H1 (cell line): ENCODE results near the gene L3MBTL4. TPM values are rescaled to one million over a fixed set of nuclear protein-coding genes. Genes with fewer than 3 reads are reported as not detected.

Experiments
- CTCF ChIA-PET: fragments of 300-600 bp; sonication (Branson Sonifier 250); formaldehyde crosslinking; loops from one replicate; lab custom pipeline; 2021; ENCODE audit not compliant: partially characterized antibody; lab: Charles Lee
- POLR2A ChIA-PET: fragments of 300-600 bp; sonication (Branson Sonifier 250); formaldehyde crosslinking; loops from one replicate; lab custom pipeline; 2021; ENCODE audit warnings: inconsistent platforms; ENCODE audit not compliant: partially characterized antibody; lab: Charles Lee
- DNase-seq, 2 experiments: peaks; one replicate each; pipeline versions ENCODE4 v3.0.0 to v3.0.0-alpha.2; 2010 to 2022; ENCODE audit warnings: low spot score in 2 of 2, low read depth in 1 of 2, mixed read lengths in 1 of 2
- FAIRE-seq: peaks from 2 replicates; lab custom pipeline; 2011; peaks lifted over from hg19 to GRCh38; lab: Jason Lieb, UNC
- H2AFZ ChIP-seq: 2 replicates; pipeline ENCODE4 v1.8.1; 2012; ENCODE audit warnings: low read length, inconsistent platforms
- H2AK5ac ChIP-seq: 2 replicates; pipeline ENCODE4 v1.6.1; 2013; ENCODE audit warnings: low read depth, low read length
- H2BK120ac ChIP-seq: replicated peaks from 2 replicates; pipeline ENCODE3; 2013; ENCODE audit warnings: low read depth, low read length, inconsistent platforms
- H2BK12ac ChIP-seq: 2 replicates; pipeline ENCODE4 v1.6.1; 2013; ENCODE audit warnings: low read depth, low read length
- H2BK15ac ChIP-seq: 2 replicates; pipeline ENCODE4 v1.6.1; 2013; ENCODE audit warnings: low read length
- H2BK20ac ChIP-seq: 2 replicates; pipeline ENCODE4 v1.6.1; 2013; ENCODE audit warnings: low read length
- H2BK5ac ChIP-seq: 2 replicates; pipeline ENCODE4 v1.6.1; 2013; ENCODE audit warnings: low read depth, low read length
- H3K14ac ChIP-seq: 2 replicates; pipeline ENCODE4 v1.6.1; 2013; ENCODE audit warnings: inconsistent platforms; ENCODE audit not compliant: insufficient read length
- H3K18ac ChIP-seq: 2 replicates; pipeline ENCODE4 v1.6.1; 2013; ENCODE audit warnings: low read length; ENCODE audit errors: extremely low read depth
- H3K23ac ChIP-seq: 2 replicates; pipeline ENCODE4 v1.6.1; 2013; ENCODE audit warnings: inconsistent platforms; ENCODE audit not compliant: insufficient read length
- H3K23me2 ChIP-seq: 2 replicates; pipeline ENCODE4 v1.6.1; 2013; ENCODE audit warnings: low read depth, low read length
- H3K27ac ChIP-seq: 2 replicates; pipeline ENCODE4 v1.6.1; 2011; ENCODE audit warnings: low read depth, low read length, inconsistent platforms
- H3K27me3 ChIP-seq, 4 experiments: replicated peaks in 1 of 4; 1 replicate in 1 of 4; 2 replicates in 3 of 4; pipeline versions ENCODE4 v1.6.1 to v1.8.1; 2011 to 2013; ENCODE audit warnings: low read length in 3 of 4, mild to moderate bottlenecking in 3 of 4, inconsistent platforms in 2 of 4, mixed read lengths in 2 of 4, moderate library complexity in 1 of 4; ENCODE audit not compliant: control insufficient read depth in 3 of 4, insufficient read depth in 3 of 4; ENCODE audit errors: extremely low read depth in 1 of 4
- H3K36me3 ChIP-seq, 4 experiments: 2 replicates each; pipeline versions ENCODE4 v1.6.1 to v1.8.1; 2011 to 2013; ENCODE audit warnings: mild to moderate bottlenecking in 4 of 4, low read length in 3 of 4, moderate library complexity in 2 of 4, control low read depth in 1 of 4, inconsistent platforms in 1 of 4; ENCODE audit not compliant: insufficient read depth in 4 of 4, control insufficient read depth in 2 of 4
- H3K4ac ChIP-seq: replicated peaks from 2 replicates; pipeline ENCODE3; 2013; ENCODE audit warnings: low read length, low read depth, mixed read lengths, inconsistent platforms; ENCODE audit not compliant: insufficient read length
- H3K4me1 ChIP-seq, 4 experiments: replicated peaks in 1 of 4; 1 replicate in 1 of 4; 2 replicates in 3 of 4; pipeline versions ENCODE4 v1.6.1 to v1.8.1; 2011 to 2013; ENCODE audit warnings: low read length in 3 of 4, inconsistent platforms in 2 of 4, mixed read lengths in 1 of 4; ENCODE audit not compliant: insufficient read depth in 4 of 4, control insufficient read depth in 3 of 4
- H3K4me2 ChIP-seq, 2 experiments: 2 replicates each; pipeline versions ENCODE4 v1.6.1 to v1.8.1; 2011 to 2013; ENCODE audit warnings: low read depth in 2 of 2, low read length in 2 of 2, control low read depth in 1 of 2, inconsistent platforms in 1 of 2, mild to moderate bottlenecking in 1 of 2; ENCODE audit not compliant: insufficient read depth in 1 of 2
- H3K4me3 ChIP-seq, 4 experiments: fragments of 200-600, 300-600 bp in 1 of 4; sonication (generic), shearing (Covaris generic), sonication (Bioruptor Twin) in 1 of 4; 2 replicates each; pipeline versions ENCODE4 v1.5.1 to v1.8.1; 2011 to 2016; ENCODE audit warnings: low read length in 4 of 4, low read depth in 3 of 4, control low read depth in 2 of 4, inconsistent platforms in 2 of 4, mild to moderate bottlenecking in 2 of 4, mixed read lengths in 1 of 4, moderate library complexity in 1 of 4; ENCODE audit not compliant: insufficient read depth in 2 of 4; ENCODE audit errors: extremely low read depth in 1 of 4
- H3K56ac ChIP-seq: replicated peaks from 2 replicates; pipeline ENCODE3; 2013; ENCODE audit warnings: low read depth, mild to moderate bottlenecking, mixed read lengths, low read length, inconsistent platforms; ENCODE audit not compliant: insufficient read length
- H3K79me1 ChIP-seq: 2 replicates; pipeline ENCODE4 v1.6.1; 2013; ENCODE audit warnings: low read depth, low read length, control low read depth
- H3K79me2 ChIP-seq, 2 experiments: 2 replicates each; pipeline versions ENCODE4 v1.6.1 to v1.8.1; 2012 to 2013; ENCODE audit warnings: low read length in 2 of 2, mild to moderate bottlenecking in 2 of 2, inconsistent platforms in 1 of 2; ENCODE audit not compliant: insufficient read depth in 2 of 2, control insufficient read depth in 1 of 2
- H3K9ac ChIP-seq, 4 experiments: replicated peaks in 1 of 4; 1 replicate in 1 of 4; 2 replicates in 3 of 4; pipeline versions ENCODE4 v1.6.1 to v1.8.1; 2011 to 2013; ENCODE audit warnings: low read depth in 3 of 4, low read length in 3 of 4, control low read depth in 2 of 4, mild to moderate bottlenecking in 2 of 4, moderate library complexity in 2 of 4, inconsistent platforms in 1 of 4; ENCODE audit errors: extremely low read depth in 1 of 4
- H3K9me3 ChIP-seq, 2 experiments: 2 replicates each; pipeline versions ENCODE4 v1.6.1 to v1.8.1; 2012 to 2013; ENCODE audit warnings: mild to moderate bottlenecking in 2 of 2, moderate library complexity in 2 of 2, control low read depth in 1 of 2, inconsistent platforms in 1 of 2, low read depth in 1 of 2, low read length in 1 of 2, mixed read lengths in 1 of 2; ENCODE audit not compliant: insufficient read depth in 2 of 2
- H4K20me1 ChIP-seq, 2 experiments: replicated peaks in 1 of 2; 2 replicates each; pipeline versions ENCODE3 to v1.8.1; 2011 to 2013; ENCODE audit warnings: inconsistent platforms in 2 of 2, low read length in 2 of 2, mild to moderate bottlenecking in 1 of 2; ENCODE audit not compliant: insufficient read depth in 2 of 2, control insufficient read depth in 1 of 2
- H4K5ac ChIP-seq: 2 replicates; pipeline ENCODE4 v1.6.1; 2013; ENCODE audit warnings: low read length, low read depth, mixed read lengths, inconsistent platforms; ENCODE audit not compliant: insufficient read length
- H4K8ac ChIP-seq: 2 replicates; pipeline ENCODE4 v1.8.0; 2013; ENCODE audit warnings: mild to moderate bottlenecking, moderate library complexity, low read length, inconsistent platforms; ENCODE audit not compliant: insufficient read depth; ENCODE audit errors: extremely low read depth
- H4K91ac ChIP-seq: replicated peaks from 2 replicates; pipeline ENCODE3; 2013; ENCODE audit warnings: low read length, mixed read lengths, inconsistent platforms; ENCODE audit not compliant: insufficient read length
- HDAC6 ChIP-seq: IDR thresholded peaks from one replicate; pipeline ENCODE4 v1.7.1; 2012; ENCODE audit warnings: low read depth, mild to moderate bottlenecking, inconsistent platforms, low read length, moderate library complexity
- KDM4A ChIP-seq: IDR thresholded peaks from one replicate; pipeline ENCODE4 v1.7.1; 2012; ENCODE audit warnings: low read depth, mild to moderate bottlenecking, moderate library complexity, low read length, inconsistent platforms; ENCODE audit not compliant: severe bottlenecking
- MAFK ChIP-seq: IDR thresholded peaks from 2 replicates; pipeline ENCODE4 v1.6.1; 2012; ENCODE audit warnings: low read depth, mild to moderate bottlenecking, improper control_type of control experiment, low read length
- PHF8 ChIP-seq: fragments of 200-600 bp; sonication (generic); conservative IDR thresholded peaks from 2 replicates; pipeline ENCODE4 v1.7.1; 2012; ENCODE audit warnings: low read depth, mild to moderate bottlenecking, inconsistent platforms, low read length, moderate library complexity
- RFX5 ChIP-seq: IDR thresholded peaks from 2 replicates; pipeline ENCODE4 v1.6.1; 2011; ENCODE audit warnings: low read depth, low read length, improper control_type of control experiment, borderline replicate concordance
- SAP30 ChIP-seq: fragments of 300-600 bp; sonication (generic); IDR thresholded peaks from 2 replicates; pipeline ENCODE4 v1.7.1; 2012; ENCODE audit warnings: low read length, moderate library complexity, mild to moderate bottlenecking, inconsistent platforms; ENCODE audit not compliant: insufficient read depth, insufficient replicate concordance
- SRF ChIP-seq: IDR thresholded peaks from 2 replicates; pipeline ENCODE4 v1.6.1; 2011; ENCODE audit warnings: mild to moderate bottlenecking, low read depth, low read length, moderate library complexity
- WGBS, 2 experiments: shearing (Covaris generic) in 1 of 2; methylation state at CpG; one replicate each; pipeline versions ENCODE4 v1.1.6 to v1.1.7; 2013 to 2015; ENCODE audit warnings: low lambda C conversion rate in 2 of 2, mixed read lengths in 2 of 2, inconsistent platforms in 1 of 2, low coverage in 1 of 2, missing lambda C conversion rate in 1 of 2; ENCODE audit not compliant: insufficient replicate concordance in 2 of 2, insufficient coverage in 1 of 2, insufficient read length in 1 of 2; ENCODE audit errors: extremely low coverage in 1 of 2, missing lambda C conversion rate in 1 of 2; 5-methylcytosine and 5-hydroxymethylcytosine counted together
- polyA plus RNA-seq, 7 experiments: library from polyadenylated mRNA; depleted of rRNA in 3 of 7; stranded (reverse) in 5 of 7; unstranded in 2 of 7; fragments of >200 nt in 5 of 7; fragments of 200-250 nt in 2 of 7; gene quantifications; 1 replicate in 5 of 7; 2 replicates in 1 of 7; 4 replicates in 1 of 7; pipeline versions ENCODE4 v1.2.1 to v1.2.3, GENCODE V29; 2011 to 2013; ENCODE audit warnings: missing spikeins in 2 of 7, mixed read lengths in 2 of 7
- total RNA-seq: library from RNA; stranded (reverse); fragmentation: NEBNext Ultra II Directional; extraction: Animal tissue kit (Norgen Biotek cat#: 25700); gene quantifications from 2 replicates; pipeline ENCODE4 v1.2.1, GENCODE V29; 2021

Gene L3MBTL4
- total and polyA plus RNA-seq, 2 of the 8 experiments (the other 6 are each of a cell fraction or from before 2014, with no cell fraction given) = 1.0 to 2.1 TPM

GRCh38 chr18:5937795-5938194 is 476.9 kb downstream of the L3MBTL4 start:
- POLR2A ChIA-PET = no interaction called here

More at GRCh38 chr18:5937795-5938194, 476.9 kb downstream of the L3MBTL4 start:
- Histone ChIP-seq H4K5ac (no peak overlapping the region), H2AK5ac (no peak overlapping the region), H3K23me2 (no peaks in the 10 kb centered on the region), H3K27me3 (no peaks in the 10 kb centered on the region), H3K9me3 (no peaks in the 10 kb centered on the region), H3K4me3 (no peak overlapping the region), H3K23ac (no peak overlapping the region), H4K8ac (no peak overlapping the region), H2BK20ac (no peak overlapping the region), H3K27ac (no peak overlapping the region), H3K9ac (no peak overlapping the region), H3K18ac (no peak overlapping the region), H2BK12ac (0 out of 2 replicates have a peak overlapping the region, but pooled peaks have one; percentile 34), H3K4me1 (peaks cover 2 to 10% (median 8%) of the 10 kb centered on the region in 4 experiments; a peak in 5 of 7 replicates), H3K56ac (no peak overlapping the region), H3K4me2 (no peak overlapping the region), H2BK120ac (no peak overlapping the region), H2BK5ac (no peak overlapping the region), H3K4ac (no peak overlapping the region), H3K14ac (no peak overlapping the region), H3K36me3 (no peaks in the 10 kb centered on the region), H3K79me1 (no peaks in the 10 kb centered on the region), H3K79me2 (no peaks in the 10 kb centered on the region), H2BK15ac (no peak overlapping the region), H4K20me1 (peaks cover 0 to 3% of the 10 kb centered on the region in 2 experiments), H4K91ac (no peak overlapping the region), H2AFZ (no peak overlapping the region)
- no peak for FAIRE-seq
- TF ChIP-seq PHF8 (no peak), MAFK (no peak), SAP30 (no peak), KDM4A (no peak), RFX5 (no peak), HDAC6 (no peak), SRF (no peak)
- CTCF ChIA-PET = interaction anchor here (0.6 kb wide), 1 partner anchor 44 kb away, joined by 3 read pairs; no protein-coding TSS in a partner anchor
- DNase-seq = no peak
- 90% methylated on average over 3 of the region's 3 CpGs; no CpG with 5 or more reads in 1 of the 2 experiments for WGBS, 2 experiments
